ENCODE data around the gene MRGPRX2.

MRGPRX2 gene
- 0 to 0.04 (median 0) reads per million in 3 experiments for total RNA-seq

DNA sequence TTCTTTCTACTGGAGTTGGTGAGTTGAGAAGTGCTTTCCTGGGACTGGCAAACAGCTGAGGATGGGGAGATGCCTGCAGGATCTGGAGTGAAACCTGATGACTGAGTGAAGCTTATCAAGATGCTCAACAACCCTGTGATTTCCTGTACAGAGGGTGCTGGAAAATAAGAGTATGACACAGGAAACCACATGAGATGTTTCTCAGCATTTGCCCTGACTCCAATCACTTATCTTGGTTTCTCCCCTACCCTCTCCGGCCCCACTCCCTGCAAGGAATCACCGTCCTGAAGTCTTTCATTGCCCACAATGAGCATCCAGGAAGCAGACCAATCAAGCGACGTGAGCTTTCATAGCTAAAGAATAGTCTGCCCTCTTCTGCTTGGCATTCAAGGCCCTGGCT, at the start of gene MRGPRX2:
MRGPRX2 (minus strand) TSS at position 89 of the 400 bp plus-strand sequence. CDS start 4,315 bp downstream, outside the sequence.
- no peak for DNase-seq

DNA sequence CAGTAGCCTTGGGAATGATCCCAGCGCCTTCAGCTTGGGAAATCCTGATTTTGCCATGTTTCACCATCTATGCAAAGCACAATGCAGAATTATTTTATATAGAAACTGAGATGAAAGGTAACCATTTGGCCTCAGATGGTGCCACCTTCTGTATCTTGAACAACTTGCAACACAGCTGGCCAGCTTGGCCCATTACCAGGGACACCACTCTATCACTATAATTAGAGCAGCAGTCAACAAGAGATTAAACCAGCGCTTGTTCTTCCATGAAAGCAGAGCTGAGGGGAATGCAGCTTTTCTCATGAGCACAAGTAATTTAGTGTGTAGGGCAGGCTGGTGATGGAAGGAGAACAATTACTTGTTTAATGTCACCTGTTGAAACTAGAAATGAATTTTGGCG, 49.8 kb upstream of the MRGPRX2 start:
- DNase-seq = no peak

DNA sequence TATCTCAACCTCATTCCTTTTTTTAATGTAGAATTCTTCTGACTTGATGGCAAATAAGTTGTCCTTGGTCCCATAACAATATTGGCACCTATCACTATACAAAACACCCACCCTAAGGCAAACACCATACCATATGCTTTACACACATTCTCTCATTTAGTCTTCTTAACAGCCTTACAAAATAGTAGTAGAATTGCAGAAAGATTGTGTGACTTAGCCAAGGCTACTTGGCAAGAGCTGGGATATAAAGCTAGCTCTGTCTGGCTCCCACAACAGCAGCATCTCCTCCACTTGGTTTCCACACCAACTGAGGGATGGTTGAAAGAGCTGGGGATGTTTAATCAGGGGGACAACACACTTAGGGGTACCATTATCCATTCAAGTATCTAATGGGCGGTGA, 46.6 kb upstream of the MRGPRX2 start:
- DNase-seq = no peak

DNA sequence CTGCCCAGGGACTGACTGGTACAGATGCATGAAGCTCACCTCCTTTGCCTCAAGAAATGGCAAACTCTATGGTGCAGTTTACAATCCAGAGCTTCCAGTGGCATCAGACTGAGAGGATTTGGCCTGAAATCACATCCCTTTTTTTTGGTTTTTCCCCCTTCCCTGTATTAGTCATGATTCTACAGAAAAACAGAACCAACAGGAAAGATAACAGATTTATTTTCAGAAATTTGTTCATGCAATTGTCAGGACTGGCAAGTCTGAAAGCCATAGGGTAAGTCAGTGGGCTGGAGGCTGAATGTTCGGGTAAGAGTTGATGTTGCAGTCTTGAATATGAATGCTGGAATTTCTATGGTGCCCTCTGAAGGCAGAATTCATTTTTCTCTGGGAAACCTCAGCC, 44.5 kb upstream of the MRGPRX2 start:
- DNase-seq = no peak

DNA sequence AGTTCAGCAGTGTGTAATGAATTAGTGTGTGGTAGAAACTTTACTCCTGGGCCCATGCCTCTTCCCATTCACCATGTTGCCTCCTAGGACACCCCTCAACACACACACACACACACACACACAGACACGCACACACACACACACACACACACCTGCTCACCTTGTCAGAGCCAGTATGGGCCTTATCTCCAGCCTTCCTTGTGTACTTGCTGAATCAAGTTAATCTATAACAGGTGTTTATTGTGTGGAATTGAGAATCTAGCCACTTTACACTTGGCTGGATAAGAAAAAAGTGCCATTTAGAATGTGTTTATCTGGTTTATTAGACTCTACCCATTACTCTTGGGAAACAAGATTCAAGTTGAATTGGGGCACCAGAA, 42.0 kb upstream of the MRGPRX2 start:
- DNase-seq = no peak

DNA sequence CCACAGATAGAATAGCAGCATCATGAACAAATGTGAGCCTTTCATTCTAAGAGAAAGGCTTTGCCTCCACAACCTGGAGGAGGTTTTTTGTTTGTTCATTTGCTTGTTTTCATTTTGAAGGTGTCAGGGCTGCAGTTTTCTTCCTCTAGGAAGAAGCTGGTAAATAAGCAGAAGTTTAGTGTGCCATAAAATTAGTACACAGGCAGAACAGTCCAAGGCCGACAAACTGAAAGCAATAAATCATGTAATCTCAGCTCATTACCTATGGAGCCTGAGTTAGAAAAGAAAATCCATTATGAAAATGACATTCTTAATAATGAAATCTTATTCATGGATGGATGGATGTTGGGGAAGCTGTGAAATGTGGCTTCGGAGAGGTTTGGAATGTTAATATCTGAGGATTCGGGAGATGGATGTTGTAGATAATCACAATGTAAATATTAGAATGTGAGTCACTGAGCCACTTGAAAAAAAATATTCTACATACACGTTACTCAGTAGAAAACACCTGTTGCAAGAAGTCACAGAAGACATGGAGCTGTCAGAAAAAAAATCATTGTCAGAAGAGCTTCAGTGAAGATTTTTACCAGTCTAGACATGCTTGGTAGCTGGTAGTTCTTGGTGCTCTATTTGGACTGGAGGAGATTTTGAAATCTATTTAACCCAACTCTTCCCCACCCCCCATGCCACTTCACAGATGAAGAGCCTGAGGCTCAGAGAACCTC, 41.4 kb upstream of the MRGPRX2 start:
- DNase-seq = no peak

DNA sequence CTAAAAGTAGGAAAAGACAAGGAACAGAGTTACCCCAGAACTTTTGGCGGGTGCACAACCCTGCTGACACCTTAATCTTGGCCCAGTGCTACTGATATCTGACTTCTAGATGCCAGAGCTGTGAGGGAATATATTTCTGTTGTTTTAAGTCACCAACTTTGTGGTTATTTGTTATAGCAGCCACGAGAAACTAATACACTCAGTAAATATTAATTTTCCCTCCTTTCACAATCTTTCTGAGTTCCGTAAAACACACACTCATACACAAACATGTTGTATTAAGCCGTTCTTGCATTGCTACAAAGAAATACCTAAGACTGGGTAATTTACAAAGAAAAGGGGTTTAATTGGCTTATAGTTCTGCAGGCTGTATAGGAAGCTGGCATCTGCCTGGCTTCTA, 40.4 kb upstream of the MRGPRX2 start:
- no peak for DNase-seq

DNA sequence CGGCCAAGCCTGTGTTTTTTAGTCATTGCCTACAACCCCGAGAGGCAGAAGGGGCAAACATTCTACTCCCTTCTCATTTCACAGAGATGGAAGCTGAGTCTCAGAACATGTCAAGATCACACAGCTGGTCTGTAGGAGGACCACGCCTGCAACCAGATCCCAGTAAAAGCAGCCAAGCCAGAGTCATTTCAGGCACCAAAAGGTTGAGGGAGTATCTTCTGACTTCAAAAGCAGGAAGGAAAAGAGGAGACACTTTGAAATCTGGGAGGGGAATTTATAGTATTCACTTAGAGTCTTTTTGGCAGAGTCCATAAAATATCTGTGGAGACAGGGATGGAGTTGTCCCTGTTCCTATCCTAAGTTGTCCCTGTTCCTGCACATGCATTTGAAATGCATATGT, 38.6 kb upstream of the MRGPRX2 start:
- DNase-seq = no peak

DNA sequence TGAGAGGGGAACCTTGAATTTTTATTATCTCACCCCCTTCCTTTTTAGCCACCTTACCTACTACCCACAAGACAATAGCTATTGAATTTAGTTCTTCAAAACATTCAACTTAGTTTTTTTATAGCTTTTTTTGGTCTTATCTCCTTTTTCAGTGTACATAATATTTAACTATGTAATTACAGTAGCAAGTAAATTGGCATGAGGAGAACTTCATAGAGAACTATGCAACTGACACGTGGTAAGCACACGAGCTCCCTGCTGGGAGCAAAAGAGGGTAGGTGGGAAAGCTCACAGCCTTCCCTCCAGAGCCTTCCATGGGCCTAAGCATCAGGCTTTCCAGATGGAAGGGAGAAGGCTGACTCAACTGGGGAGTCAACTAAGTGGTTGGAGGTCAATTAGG, 34.3 kb upstream of the MRGPRX2 start:
- no peak for DNase-seq

DNA sequence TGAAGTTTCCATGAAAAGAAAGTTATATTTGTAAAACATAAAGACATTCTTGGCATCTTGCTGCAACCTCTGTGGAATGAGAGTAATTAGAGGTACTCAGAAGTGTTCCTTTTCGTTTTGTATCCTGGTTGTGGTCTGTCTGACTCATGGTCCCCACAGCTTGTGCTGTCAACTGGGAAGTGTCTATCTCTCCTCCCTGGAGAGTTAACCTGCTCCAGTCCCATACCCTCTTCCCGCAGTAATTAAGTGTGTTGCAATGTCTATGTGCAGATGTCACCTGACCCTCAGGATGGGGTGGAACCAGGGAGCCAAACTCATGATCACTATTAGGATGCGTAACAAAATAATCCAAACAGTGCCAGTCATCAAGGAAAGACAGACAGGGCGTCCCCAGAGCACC, 33.5 kb upstream of the MRGPRX2 start:
- DNase-seq = no peak

DNA sequence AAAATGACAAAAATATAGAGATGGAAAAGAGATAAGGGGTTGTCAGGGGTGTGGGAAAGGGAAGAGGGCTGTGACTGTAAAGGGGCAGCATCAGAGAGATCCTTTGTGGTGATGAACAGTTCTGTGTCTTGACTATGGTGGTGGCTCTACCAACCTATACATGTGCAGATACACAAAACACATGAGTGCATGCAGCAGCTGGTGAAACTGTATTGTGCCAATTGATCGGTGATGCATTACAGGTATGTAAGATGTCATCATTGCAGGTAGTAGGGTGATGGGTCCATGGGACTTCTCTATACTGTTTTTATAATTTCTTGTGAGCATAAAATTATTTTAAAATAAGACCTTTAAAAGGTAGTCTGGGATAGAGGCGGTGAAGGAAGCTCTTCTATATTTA, 32.3 kb upstream of the MRGPRX2 start:
- DNase-seq = no peak

DNA sequence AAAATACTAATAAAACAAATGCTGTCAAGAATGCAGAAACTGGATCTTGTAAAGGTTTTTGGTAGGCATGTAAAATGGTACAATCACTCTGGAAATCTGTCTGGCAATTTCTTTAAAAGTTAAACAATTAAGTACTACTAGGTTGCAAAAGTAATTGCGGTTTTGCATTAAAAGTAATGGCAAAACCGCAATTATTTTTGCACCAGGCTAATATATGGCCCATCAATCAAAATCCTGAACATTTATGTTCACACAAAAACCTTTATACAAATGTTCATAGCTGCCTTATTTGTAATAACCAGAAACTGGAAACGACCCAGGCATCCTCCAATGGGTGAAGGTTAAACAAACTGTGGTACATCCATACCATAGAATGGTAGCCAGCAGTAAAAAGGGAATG, 31.8 kb upstream of the MRGPRX2 start:
- no peak for DNase-seq

DNA sequence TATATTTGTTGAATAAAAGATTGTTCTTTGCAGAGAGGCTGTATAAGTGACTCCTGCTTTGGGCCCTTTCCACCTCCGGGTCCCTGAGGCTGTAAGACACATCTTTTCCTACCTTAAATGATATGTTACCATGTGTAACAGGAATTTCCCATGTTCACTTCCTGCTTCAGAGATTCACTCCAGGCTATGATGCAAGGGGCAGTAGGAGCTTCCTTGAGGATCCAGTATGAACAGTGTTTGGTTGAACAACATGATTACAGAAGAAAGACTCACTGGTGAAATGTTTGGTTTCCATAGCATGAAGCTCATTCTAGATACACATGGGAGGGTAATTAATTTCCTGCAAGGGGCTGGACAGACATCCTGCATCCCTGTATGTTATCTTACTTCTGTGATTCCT, 30.8 kb upstream of the MRGPRX2 start:
- DNase-seq = no peak

DNA sequence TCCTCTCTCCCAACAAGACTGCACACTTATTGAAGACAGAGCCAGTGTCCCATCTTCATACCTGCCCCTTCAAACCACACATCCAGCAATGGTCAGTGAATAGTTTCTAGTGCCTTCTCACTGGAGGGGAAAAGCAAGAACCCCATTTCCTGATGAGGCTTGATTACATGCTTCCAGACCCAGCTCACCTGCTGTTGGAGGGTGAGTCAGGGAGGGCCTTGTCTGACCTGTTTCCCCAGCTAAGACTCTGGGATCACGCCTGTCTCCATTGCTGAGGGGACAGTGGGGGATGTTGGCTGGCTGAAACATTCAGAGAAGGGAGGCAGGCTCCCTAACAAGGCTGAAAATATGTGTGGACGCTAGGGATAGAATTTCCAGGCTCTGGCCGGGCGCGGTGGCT, 28.9 kb upstream of the MRGPRX2 start:
- no peak for DNase-seq

DNA sequence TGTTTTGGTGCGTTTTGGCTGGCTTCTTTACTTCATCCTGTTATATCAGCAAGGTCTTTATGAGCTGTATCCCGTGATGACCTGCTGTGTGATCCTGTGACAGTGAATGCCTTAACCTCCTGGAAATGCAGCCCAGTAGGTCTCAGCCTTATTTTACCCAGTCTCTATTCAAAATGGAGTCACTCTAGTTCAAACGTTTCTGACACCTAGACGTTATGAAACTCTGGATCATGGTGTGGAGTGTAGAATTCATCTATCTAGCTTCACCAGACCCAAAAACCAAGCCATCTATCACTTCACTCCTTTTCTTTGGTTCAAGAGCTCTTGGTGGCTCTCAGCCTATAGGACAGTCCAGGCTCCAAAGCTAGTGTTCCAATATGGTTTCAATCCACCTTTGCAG, 28.3 kb upstream of the MRGPRX2 start:
- no peak for DNase-seq

DNA sequence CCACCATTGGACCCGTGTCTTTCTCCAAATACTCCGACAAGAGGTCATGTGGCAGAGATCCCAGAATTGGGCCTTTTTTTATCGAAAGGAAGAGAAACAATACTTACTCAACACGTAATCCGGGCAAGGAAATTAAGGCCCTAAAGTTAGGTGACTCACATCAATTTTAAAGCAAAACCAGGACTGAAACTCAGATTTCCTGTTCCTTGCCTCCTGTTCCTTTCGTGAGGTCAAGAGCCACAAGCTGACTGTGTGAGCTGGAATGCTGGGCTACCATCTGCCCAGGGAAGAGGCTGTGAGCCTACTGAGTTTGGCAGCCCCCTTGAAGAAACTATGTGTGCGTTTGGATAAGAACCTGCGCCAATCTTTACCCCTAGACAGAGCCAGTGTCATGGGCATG, 27.1 kb upstream of the MRGPRX2 start:
- no peak for DNase-seq

DNA sequence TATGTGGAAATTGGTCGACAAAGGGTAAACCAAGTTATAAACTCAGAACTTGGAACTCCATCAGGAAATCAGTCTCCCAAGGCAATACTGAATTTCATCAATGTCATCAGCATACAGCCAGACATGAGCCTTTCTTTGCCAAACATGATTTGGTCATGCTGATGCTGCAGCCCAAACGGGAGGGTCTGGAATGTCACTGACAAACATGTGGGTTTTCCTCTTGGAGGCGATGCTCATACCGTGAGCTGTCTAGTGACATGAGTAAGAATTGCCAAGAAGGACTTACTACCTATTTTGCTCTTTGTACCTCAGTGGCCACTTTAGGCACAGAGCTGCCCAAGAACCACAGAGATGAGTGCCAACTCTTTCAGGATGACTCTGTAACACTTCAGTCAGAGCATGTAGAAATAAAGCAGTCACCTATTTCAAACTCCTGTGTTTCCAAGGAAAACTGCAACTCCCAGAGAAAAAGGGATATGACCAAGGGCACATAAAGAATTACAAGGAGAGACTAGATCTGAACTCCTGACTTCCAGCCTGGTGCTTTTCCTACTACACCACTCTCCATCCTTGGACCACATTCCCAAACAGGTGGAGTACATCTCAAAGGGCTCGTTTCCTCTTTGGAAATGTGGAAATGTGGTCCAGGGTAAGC, 24.3 kb upstream of the MRGPRX2 start:
- DNase-seq = no peak

DNA sequence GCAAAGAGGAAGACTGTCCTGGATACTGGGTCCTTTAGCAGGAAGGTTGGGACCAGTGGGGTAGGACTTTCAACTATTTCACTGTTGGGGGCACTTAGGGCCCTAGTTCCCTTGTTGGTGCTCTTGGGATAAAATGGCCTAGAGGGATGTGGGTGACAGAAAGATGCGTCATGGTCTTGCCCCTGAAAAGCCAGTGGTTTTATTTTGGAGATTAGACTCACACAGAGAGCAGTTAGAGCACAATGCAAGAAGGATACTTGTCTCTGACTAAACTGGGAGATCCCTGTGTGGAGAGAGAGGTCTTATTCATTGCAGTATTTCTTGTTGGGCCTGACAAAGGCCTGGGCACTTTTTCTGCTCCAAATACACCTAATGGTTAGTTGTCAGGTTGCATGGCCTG, 22.6 kb upstream of the MRGPRX2 start:
- no peak for DNase-seq

DNA sequence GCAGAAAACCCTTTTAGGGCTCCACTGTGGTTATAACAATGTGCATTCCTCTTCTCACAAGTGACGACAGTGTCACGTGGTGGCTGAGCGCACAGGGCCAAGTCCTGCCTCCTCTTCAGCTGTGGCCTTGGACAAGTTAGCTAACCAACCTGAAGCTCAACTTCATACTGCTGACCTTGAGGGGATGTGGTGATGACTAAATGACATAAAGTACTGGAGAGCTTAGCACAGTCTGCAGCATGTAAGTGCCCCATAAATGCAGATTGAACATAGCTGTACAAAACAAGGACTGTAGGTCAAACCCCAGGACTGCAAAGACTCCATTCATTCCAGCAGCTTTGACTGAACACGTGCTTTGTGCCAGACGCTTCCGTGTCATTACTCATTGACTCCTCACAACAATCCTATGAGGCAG, 20.1 kb upstream of the MRGPRX2 start:
- no peak for DNase-seq

DNA sequence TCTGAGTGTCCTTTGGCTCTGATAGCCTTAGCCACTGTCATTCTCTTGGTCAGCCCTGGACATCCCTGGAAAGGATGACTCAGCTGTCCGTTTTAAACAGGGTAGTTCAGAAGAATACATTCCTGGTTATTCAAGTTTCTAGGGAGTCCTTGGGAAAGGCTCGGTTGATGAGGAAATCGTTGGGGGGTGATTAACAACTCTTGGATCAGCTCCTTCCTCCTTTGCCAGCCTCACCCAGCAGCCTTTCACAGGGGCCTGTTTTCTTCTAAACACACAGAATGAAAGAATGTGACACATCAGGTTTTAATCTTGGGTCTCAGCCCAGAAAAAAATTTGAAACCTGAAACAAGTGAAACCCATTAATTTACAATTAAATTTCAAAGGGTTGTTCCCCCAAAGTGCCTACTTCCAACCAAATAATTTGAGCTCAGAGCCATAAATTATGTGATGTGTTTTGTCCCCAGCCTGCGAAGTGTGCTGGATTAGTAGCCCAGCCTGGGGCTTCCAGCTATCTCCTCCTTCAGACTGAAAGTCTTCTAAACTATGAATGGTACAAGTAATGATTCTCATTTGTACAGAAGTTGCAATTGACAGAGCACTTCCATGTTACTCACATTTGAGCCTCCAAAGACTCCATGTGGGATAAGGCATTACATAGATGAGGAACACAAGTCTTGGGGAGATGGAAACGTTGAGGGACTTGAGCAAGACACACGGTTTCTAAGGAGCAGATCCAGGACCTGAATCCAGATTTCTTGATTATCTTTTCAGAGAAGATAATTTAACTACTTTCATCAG, 19.3 kb upstream of the MRGPRX2 start:
- DNase-seq = no peak

DNA sequence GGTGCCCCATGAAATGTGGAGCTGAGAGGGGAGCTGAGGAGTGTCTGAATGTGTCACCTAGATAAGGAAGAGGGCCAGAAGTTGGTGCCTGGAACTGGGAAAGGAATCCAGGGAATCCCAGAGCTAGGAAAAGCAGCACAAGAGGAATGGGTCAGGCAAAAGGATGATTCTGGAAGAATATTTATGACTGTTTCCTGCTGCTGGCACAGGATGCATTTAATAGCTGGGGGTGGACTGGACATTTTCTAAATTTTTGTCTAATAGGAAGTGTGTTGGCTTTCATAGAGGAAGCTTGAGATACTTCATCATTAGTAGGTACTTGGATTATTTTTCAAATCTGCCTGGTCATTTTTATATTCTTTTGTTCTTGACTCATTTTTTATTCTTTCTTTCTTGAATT, 17.4 kb upstream of the MRGPRX2 start:
- no peak for DNase-seq

DNA sequence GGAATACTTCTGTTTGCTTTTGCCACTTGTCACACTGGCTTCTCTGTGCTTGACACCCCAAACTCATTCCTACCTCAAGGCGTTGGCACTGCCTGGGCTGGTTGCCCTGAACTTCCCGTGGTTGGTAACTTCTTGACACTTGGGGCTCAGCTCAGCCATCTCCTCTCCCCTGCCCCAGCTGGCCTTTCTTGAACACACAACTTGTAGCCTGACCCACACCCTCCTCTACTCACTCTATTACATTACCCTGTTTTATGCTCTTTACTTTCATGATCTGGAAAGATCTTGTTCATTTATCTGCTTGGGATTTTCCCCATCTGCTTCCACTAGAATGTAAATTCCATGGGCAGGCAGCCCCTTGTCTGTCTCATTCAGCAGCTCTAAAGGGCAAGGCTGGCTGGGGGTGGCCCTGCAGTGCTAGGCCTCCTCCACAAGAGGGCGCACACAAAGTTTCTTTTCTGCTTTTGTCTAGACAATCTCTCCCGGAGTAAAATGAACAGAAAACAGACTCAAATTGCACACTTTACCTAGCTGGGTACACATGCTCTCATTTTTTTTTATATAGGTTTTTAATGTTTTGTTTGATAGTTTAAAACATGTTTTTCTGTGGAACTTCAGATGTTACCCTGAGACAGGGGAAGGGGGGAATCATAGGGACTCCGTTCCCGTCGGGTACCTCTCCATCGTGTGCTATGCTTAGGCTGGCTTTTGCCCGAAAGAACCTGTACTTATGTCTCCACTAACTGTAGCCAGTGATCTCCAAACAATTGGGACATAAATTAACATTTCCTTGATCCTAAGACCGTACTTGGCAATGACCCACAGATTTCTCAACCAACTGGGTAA, 16.4 kb upstream of the MRGPRX2 start:
- DNase-seq = peak; percentile 23

DNA sequence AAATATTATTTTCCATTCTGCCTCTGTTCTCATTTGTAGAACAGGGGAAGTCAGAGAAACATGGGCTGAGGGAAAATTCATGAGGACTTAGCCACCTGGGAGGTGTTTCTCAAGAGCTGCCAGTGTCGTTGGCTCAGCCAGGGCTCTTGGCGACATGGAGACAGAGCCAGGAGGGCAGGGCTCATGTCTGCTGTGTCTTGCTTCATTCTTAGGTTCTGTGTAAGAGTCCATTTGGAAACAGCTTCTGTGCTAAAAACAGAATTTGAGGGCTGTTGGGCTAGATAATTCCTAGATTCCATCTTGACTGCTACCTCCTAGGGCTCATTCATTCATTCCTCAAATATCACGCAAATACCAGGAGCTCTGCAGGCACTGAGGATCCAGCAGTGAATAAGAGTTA, 15.1 kb upstream of the MRGPRX2 start:
- DNase-seq = no peak

All from central memory CD4-positive, alpha-beta T cell (primary cell).